ENCODE results near the gene LAMA3.

The LAMA3 gene

DNA sequence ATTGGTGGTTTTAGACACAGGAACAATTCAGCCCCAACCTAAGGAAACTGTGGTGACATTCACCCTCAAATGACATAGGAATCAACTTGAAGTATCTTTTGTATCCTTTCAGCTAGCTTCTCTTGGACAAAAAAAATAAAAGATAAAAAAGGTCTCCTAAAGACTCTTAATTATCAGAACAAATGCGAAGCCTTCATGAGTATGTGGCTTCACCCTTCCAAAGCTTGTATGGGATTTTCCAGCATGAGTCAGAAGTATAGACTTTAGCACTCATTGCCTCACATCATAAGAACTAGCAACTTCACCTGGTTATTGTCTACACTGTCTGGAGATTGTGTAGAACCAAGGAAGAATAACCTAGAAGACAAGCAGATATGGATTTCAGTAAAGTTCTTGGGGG, 135.4 kb downstream of the LAMA3 start:
- DNase-seq (ENCODE audit: low spot score), result peak; percentile 30

DNA sequence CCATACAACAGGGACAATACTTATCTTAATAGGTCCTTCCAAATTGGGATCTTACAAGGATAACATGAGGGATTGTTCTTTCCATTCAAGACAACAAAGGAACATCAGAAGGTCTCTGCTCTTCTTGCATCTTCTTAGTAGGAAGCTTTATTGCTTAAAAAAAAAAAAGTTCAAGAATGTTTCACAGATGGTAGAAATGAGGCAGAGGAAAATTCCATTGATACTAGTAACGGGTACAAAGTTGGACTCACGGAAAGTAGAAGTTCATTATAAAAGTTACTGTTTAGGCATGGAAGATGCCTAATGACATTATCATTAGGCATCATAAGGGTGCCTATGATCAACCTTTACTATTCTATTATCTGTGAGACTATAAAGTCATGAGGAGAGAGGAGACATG, 136.2 kb downstream of the LAMA3 start:
- DNase-seq (ENCODE audit: low spot score), result no peak

DNA sequence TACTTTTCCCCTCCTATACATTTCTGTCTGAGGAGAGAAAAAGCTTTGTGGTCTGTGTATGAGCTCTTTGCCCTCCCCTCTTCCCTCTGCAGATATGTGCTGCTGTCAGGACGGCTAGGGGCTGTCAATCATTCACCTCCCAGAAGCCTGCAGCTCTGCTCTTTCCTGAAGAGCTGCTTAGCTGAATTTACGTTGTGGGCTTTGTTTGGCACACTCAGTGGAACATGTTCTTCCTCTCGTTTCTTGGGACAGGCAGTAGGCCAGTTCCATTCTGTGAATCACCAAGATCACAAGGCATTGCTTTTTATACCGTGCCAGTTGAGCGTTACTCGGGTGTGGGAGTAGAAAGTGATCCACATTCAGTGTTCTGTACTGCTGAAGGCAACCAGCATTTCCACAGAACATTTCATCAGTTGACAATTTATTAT, 136.7 kb downstream of the LAMA3 start:
- DNase-seq (ENCODE audit: low spot score), result no peak

DNA sequence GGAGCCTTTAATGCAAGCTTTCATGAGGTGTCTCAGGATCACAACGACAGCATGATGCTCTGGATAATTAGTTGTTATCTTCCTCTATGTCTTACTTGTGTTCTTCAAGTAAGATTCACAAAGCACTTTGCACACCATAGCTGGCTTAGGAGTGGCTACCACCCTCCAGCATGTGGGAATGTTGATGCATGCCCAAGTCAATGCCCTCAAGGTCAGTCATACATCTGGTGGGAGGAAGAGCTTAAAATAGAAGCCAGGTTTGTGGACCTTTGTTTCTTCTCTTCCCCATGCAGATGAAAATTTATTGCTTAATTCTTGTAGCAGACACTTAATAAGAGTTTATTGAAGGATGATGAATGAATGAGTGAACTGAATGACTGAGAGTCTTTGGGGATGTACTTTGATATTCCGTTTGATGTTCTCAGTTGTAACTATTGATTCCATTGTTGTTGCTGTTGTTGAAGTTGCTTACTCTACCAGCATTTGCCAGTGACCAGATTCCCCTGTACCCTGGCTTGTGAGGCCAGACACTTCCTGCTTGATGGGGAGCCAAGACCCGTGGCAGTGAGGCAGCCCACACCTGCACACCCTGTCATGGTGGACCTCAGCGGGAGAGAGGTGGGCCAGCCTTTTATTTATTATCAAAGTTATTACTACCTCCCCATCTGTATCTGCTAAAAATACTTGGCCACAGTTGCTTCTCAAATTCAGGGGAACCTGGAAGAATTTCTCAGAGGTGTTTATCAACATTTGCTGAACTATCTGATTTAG, 137.8 kb downstream of the LAMA3 start:
- no peak for DNase-seq (ENCODE audit: low spot score)

DNA sequence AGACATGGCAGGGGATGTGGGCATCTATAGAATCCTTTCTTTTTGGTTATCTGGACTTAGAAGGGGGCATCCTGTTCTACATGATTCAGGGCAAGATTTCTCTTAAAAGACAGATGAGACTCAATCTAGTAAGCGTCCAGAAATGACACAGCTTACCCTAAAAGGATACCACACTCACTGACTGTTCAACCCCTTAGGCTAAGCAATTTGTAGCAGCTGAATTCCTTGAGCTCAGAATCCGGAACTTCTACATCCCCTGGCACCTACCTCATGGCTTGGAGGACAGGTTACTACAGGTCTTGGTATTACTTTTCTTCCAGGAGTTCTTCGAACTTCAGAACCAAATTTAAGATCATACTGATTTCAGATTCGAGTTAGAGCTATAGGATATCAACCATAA, 138.4 kb downstream of the LAMA3 start:
- no peak for DNase-seq (ENCODE audit: low spot score)

DNA sequence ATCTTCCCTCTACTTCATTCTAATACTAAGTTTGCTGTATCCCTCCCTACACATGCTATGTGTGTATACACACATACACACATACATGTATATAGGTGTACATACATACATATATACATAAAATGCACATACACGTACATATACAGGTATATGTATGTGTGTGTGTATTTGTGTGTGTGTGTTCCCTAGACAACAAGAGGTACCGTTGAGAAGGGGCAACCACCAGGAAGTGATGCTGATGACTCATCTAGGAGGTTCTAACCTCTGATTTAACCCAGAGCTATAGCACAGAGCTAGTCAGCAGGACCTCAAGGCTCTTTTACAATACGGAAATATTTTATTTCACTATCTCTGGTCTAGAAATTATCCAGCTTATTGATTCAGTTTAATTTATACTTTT, 139.2 kb downstream of the LAMA3 start:
- DNase-seq (ENCODE audit: low spot score), result peak; percentile 98

DNA sequence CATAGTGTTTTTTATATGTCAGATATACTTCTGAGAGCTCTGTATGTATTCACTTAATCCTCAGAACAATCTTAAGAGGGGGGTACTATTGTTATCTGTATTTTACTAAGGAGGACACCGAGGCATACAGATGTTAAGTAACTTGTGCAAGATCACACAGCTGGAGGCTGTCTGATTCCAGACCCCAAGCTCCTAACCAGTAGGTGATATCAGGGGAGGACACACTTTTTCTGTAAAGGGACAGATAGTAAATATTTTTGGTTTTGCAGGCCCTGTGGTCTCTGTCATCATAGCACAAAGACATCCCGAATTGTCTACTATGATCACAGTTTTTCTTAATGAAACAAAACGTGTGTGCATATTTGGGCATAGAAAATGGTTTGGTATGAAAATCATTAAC, 143.7 kb downstream of the LAMA3 start:
- no peak for DNase-seq (ENCODE audit: low spot score)

DNA sequence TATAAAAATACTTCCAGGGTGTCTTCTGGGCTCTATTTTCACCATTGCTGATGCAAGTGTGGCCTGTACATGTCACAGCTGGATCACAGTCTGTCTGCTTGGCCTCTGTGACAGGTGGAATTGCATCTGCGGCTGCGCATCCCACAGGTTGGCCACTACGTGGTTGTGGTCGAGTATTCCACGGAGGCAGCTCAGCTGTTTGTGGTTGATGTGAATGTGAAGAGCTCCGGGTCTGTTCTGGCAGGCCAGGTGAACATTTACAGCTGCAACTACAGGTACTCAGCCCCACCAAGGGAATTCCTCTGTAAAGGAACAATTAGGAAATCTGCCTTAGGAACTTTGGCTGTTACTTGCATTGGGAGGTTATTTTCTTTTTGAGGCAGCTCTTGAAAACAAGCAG, 144.5 kb downstream of the LAMA3 start:
- DNase-seq (ENCODE audit: low spot score), result peak; percentile 88

DNA sequence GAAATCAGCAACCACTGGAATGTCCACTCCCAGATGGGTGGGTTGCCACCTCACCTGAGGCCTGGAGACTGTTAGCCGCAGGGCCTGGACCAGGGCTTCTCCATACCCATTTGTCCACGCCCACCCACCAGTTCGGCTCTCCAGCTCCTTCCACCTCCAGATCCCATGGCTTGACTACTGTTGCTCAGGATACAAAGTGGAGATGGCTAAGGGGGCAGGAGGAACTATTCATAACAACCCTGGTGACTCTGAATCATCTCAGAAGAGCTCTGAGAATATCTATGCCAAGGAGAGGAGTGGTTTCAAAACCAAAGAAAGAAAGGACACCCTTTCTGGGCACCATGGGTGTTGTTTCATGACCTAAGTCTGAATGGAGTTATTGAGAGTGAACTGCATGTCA, 145.8 kb downstream of the LAMA3 start:
- DNase-seq (ENCODE audit: low spot score), result peak; percentile 70

DNA sequence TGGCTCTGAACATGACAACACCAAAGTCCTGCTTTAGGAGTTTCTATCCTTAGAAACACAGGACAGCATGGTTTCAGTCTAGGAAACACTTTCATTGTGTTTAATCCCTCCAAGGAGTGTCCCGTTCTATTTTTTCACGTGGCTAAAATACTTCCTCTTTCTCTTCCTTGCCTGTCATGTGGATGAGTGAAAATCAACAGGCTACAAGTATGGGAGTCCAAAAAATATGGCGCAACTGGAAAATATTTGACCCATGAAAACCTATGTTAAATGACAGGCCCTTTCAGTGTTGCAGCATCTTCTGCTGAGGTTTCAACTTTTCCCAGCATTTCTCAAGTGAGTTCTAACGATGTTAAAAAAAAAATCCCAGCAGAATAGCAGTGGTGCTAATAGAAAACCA, 146.3 kb downstream of the LAMA3 start:
- DNase-seq (ENCODE audit: low spot score), result no peak

DNA sequence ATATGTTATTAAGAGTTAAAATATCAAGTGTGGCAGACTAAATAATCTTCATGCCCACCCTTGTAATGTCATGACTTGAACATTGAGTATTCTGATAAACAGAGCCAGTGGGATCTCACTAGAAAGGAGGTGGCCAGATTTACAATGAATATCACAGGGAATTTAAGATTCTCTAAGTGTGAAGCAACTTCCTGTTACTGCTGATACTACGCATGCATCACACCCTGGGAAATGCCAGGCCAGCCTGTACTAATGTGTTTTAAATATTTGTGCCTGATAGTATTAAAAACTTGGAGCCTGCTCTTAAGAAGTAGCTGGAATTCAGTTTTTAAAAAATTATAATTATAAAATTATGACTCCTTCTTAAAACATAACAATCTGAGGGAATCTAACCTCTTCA, 148.3 kb downstream of the LAMA3 start:
- no peak for DNase-seq (ENCODE audit: low spot score)

DNA sequence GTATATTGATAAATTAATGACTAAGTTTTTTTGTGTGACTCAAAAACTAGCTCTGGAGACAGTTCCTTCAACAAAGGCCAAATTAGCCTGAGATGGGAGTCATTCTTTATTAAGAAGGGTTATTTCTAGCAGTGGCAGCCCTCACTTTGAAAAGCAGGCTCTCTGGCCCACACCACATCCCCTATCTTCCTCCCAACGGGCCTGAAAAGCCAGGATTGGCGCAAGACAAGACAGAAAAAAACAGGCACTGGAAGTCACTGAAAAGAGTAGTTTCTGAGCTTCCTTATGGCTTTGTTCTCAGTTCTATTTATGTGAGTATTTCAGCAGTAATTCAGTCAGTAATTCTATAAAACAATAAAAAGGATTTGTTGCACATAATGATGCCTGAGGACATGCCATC, 149.0 kb downstream of the LAMA3 start:
- DNase-seq (ENCODE audit: low spot score), result no peak

DNA sequence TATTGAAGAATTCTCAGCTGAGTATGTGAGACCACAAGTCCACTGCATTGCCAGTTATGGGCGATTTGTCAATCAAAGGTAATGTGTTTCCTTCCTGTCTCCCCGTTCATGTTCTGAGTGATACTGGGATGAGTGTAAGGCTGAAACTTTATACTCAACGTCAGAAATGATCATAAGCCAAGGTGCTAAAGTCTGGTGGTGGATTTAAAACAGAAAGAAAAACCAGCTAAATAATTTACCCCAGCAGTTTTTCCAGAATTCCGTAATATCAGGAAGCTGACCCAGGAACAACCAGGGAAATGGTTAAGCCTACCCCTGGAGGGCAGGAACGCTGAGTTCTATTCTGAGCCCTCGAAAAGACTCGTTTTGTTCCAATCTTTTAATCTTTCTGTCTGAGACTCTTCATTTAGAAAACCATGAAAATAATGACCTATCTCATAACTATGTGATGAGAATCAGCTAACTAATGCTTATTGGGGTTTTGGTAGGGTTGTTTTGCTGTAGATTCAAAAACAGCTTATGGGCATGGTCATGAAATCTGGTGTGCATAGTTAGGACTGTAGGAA, 149.6 kb downstream of the LAMA3 start:
- DNase-seq (ENCODE audit: low spot score), result no peak

DNA sequence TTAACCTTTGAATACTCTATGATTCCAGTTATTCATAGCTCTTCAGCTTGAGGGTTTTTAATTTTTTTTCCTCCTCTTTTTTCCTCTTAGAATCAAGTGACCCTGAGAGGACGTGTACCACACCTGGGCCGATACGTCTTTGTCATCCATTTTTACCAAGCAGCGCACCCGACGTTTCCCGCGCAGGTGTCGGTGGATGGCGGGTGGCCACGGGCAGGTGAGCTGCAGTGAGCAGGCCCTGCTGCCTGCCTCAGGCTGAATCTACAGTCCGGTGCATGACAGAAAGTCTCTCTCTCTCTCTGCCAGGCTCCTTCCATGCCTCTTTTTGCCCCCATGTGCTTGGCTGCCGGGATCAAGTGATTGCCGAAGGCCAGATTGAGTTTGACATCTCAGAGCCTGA, 153.1 kb downstream of the LAMA3 start:
- no peak for DNase-seq (ENCODE audit: low spot score)

DNA sequence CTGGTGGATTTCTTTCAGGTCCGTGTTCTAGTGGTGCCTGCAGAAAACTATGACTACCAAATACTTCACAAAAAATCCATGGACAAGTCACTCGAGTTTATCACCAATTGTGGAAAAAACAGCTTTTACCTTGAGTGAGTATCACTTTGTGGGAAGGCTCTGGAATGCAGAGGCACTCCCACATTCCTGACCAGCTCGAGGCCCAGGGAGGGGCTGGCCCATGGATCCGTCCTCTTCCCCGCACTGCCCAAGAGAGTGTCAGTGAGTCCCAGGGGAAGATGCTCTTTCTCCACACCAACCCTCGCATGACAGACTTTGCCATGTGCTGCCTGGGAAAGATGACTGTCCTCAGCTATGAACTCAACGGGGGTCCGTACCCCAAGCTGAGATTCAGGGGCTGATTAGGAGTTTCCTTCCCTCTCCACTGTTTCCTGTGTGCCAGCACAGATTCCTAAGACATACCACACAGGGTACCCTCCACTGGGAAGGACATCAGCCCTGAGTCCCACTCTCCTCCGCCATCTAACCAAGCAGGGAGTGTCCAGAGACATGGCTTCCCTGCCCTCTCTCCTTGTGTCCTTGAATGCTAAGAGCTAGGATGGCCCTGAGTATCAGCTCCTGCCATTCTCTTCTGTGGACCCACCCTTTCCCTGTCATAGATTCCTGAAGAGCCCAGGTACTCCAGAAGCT, 155.9 kb downstream of the LAMA3 start:
- DNase-seq (ENCODE audit: low spot score), result peak; percentile 80

DNA sequence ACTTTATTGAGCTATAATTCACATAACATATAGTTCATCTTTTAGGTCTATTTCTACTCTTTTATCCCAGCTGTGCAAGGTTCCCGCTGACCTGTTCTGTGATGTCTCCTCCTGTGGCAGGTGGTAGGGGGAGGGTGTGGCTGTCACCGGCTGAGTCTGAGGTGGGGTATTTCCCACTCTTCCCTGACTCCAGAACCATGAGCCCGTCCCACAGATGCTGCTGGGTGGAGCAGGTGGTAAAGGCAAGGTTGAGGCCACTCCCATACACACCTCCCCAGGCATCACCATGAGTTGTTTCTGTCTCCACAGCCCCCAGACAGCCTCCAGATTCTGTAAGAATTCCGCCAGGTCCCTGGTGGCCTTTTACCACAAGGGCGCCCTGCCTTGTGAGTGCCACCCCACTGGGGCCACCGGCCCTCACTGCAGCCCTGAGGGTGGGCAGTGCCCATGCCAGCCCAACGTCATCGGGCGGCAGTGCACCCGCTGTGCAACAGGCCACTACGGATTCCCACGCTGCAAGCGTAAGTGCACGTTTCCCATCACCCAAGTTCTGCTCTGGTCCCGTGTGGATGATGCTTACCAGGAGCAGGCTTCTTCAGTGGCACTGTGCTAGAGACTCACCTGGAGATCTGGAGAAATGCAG, 156.9 kb downstream of the LAMA3 start:
- DNase-seq (ENCODE audit: low spot score), result no peak

DNA sequence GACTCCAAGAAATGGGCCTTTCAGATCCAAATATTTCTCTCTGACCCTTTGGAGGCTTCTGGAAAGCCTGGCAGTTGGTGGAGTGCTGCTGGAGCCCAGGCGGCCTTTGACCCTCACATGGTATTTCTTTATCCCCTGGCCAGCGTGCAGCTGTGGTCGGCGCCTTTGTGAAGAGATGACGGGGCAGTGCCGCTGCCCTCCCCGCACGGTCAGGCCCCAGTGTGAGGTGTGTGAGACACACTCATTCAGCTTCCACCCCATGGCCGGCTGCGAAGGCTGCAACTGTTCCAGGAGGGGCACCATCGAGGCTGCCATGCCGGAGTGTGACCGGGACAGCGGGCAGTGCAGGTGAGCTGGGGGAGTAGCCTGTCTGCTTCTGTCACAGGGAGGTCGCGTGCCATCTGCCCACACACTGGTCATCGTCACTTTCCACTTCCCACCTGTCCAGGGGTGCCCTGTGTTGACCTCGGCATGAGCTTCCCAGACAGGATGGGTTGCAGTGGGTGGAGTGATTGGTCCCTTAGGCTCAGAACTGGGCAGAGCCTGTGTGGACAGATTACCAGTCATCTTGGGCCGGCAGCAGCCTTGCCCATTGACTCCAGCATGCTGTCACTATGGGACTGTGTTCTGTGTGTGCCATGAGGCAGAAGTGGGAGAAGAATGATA, 158.2 kb downstream of the LAMA3 start:
- DNase-seq (ENCODE audit: low spot score), result no peak

DNA sequence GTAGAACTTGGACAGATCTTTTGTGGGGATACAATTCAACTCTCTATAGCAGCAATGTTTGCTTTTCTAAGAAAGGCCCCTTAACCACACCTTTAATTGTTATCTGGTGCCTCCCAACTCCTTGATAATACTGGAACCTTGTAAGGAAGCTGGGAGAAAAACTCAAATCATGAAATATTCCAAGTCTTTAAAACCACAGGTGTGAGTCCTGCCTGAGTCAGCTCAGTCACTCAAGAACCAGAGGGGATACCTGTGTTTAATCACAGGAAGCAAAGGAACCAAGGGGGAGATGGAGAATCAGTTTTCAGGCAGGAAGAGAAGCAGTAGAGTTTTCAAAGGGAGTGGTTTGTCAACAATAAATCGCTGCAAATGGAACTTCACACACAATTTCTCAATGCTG, 159.9 kb downstream of the LAMA3 start:
- peak; percentile 39 for DNase-seq (ENCODE audit: low spot score)

DNA sequence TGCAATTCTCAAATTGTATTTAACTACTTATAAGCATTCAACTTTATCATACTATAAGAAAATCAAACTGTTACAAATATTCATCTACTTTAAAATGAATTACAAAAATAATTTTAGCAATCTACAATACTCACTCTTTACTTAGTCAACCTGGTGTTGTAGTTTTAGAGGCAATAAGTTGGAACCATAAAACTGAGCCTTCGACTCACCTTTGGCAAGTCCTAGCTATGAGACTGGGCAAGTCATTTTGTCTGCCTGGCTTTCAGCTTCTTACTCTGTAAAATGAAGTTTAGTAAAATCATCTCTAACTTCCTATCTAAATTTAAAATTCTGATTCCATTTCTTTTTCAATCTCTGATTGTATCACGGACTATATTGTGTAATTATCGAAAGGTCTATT, 161.0 kb downstream of the LAMA3 start:
- no peak for DNase-seq (ENCODE audit: low spot score)

DNA sequence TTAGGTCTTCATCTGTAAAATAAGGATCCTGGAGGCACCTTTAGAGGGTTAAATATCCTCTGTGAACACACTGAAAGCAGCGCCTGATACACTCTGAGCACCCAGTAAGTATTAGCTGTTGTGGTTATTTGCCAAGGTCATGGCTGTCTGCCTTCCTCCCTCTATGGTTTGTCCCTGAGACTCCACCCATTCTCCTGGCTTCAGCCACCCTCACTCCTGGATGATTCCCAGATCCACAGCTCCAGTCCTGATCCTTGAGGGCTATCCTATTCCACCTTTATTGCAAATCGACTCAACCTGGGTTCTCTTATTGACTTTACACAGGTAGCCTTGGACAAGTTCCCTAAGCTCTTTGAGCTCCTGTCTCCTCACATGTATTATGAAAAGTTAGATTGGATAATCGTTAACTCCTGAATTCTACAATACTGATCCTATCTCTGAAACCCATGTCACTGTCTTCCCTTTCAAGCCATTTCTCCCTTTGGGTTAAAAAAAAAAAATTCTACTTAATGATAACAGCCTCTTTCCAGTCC, 162.3 kb downstream of the LAMA3 start:
- DNase-seq (ENCODE audit: low spot score), result no peak

DNA sequence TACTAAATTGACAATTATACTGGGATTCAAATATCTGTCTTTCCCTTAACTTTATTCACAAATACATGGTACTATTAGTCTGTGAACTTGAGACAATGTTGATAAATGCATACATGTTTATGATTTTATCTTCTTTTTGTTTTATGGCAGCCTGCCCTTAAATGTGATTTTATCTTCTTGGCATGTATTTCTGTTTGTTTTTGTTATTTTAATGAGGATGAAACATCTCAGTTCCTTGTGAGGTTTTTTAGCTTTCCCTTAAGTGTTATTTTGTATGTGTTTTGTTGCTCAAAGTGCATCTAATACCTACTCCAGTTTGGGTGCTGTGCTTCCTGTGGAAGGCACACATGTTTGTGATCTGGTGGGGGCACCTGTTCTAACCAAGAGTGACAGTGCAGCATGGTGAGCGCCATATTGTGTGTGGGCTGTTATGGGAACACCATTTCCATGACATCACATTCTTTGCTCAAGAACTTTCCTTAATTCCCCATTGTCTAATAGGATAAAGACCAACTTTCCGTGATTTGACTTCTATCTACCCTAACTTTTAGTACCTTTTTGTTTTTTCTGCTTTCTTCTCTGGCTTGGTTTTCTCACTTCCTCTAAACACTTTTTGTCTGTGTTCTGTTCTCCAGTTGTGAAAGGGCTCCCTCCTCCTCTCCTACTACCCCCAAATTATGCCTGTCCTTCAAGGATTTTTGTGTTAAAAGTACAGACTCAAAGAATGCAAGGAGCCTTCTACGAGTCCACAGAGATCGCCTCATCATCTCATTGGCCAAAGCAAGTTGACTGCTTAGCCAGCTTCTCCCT, 163.2 kb downstream of the LAMA3 start:
- no peak for DNase-seq (ENCODE audit: low spot score)
